ENCODE measurements around the gene NUP98. TPM values are rescaled to one million over a fixed set of nuclear protein-coding genes. Genes with fewer than 3 reads are reported as not detected.

Gene NUP98
- total RNA-seq, 1 donor from 2014 or later = 94.8 TPM

- no peak overlapping the region for H2AFZ ChIP-seq (replicated peaks)
- H3K4me3 ChIP-seq = no peak overlapping the region
- peaks cover 19% of the 10 kb centered on the region for H4K20me1 ChIP-seq (ENCODE audit: low read depth)
- no peaks in the 10 kb centered on the region for H3K36me3 ChIP-seq
- peaks cover 4% of the 10 kb centered on the region for H3K4me1 ChIP-seq
- peaks cover 28% of the 10 kb centered on the region for H3K79me2 ChIP-seq (ENCODE audit: low read depth)
- Mint-ChIP-seq H3K4me3 (no peak overlapping the region), H3K27ac (no peak overlapping the region), H3K4me1 (peaks cover 19% of the 10 kb centered on the region), H3K9me3 (no peaks in the 10 kb centered on the region), H3K36me3 (peaks cover 1% of the 10 kb centered on the region), H3K27me3 (ENCODE audit: insufficient read depth, low read depth) (no peaks in the 10 kb centered on the region)
- no peaks in the 10 kb centered on the region for H3K9me3 ChIP-seq (ENCODE audit: low read depth)
- TF ChIP-seq EZH2 (IDR thresholded peaks at IDR 0.05) (no peak), CTCF (IDR thresholded peaks at IDR 0.05) (no peak), EZH2phosphoT487 (IDR thresholded peaks at IDR 0.05) (no peak)
- H3F3A ChIP-seq (ENCODE audit: low read depth) = peaks cover 6% of the 10 kb centered on the region
- H3K27ac ChIP-seq = no peak overlapping the region
- H3K4me2 ChIP-seq = no peak overlapping the region
- H3K27me3 ChIP-seq = no peaks in the 10 kb centered on the region
- no peak for DNase-seq (ENCODE audit: low spot score)
- no peak overlapping the region for H3K9ac ChIP-seq
Observed at GRCh38 chr11:3843326-3843725, 46.0 kb upstream of the NUP98 start.

- peak overlapping the region; percentile 89 for H3K4me3 Mint-ChIP-seq
- no peaks in the 10 kb centered on the region for H3K9me3 Mint-ChIP-seq
- Histone ChIP-seq H3K79me2 (ENCODE audit: low read depth) (peaks cover 44% of the 10 kb centered on the region), H3K4me2 (peak overlapping the region; percentile 96), H2AFZ (replicated peaks) (peak overlapping the region; percentile 95), H3K27ac (no peak overlapping the region), H3K4me1 (peaks cover 7% of the 10 kb centered on the region), H3K27me3 (no peaks in the 10 kb centered on the region), H3K9me3 (ENCODE audit: low read depth) (no peaks in the 10 kb centered on the region), H3F3A (ENCODE audit: low read depth) (peaks cover 6% of the 10 kb centered on the region), H3K9ac (peak overlapping the region; percentile 41), H3K36me3 (no peaks in the 10 kb centered on the region), H4K20me1 (ENCODE audit: low read depth) (peaks cover 33% of the 10 kb centered on the region), H3K4me3 (peak overlapping the region; percentile 98)
- DNase-seq (ENCODE audit: low spot score) = peak; percentile 86
- H3K27ac Mint-ChIP-seq = no peak overlapping the region
- peaks cover 6% of the 10 kb centered on the region for H3K36me3 Mint-ChIP-seq
- H3K27me3 Mint-ChIP-seq (ENCODE audit: insufficient read depth, low read depth) = no peaks in the 10 kb centered on the region
- TF ChIP-seq EZH2 (IDR thresholded peaks at IDR 0.05) = no peak
- peak; percentile 80 for TF ChIP-seq CTCF (IDR thresholded peaks at IDR 0.05)
- H3K4me1 Mint-ChIP-seq = peaks cover 26% of the 10 kb centered on the region
Observed at GRCh38 chr11:3841426-3842350, 44.3 kb upstream of the NUP98 start.

GRCh38 chr11:3840870-3841425 is 43.6 kb upstream of the NUP98 start, which contains the start of gene RHOG:
TSS of gene RHOG (minus strand) at chr11:3840959. CDS start at chr11:3828138, 12,821 bp downstream.
- peaks cover 6% of the 10 kb centered on the region for H3K36me3 Mint-ChIP-seq
- no peak within 1 kb of the TSS for H3K27ac ChIP-seq

More at GRCh38 chr11:3840870-3841425, 43.6 kb upstream of the NUP98 start, which contains the start of gene RHOG:
- Histone ChIP-seq H3K4me1 (peaks cover 7% of the 10 kb centered on the region), H2AFZ (replicated peaks) (peak within 1 kb of the TSS; percentile 95), H3K27me3 (no peaks in the 10 kb centered on the region), H3K4me2 (peak within 1 kb of the TSS; percentile 96), H3K9ac (peak within 1 kb of the TSS; percentile 53), H3K36me3 (no peaks in the 10 kb centered on the region), H3K4me3 (peak within 1 kb of the TSS; percentile 98), H3K9me3 (ENCODE audit: low read depth) (no peaks in the 10 kb centered on the region), H3F3A (ENCODE audit: low read depth) (peaks cover 6% of the 10 kb centered on the region), H4K20me1 (ENCODE audit: low read depth) (peaks cover 38% of the 10 kb centered on the region), H3K79me2 (ENCODE audit: low read depth) (peaks cover 51% of the 10 kb centered on the region)
- Mint-ChIP-seq H3K4me3 (peak within 1 kb of the TSS; percentile 91), H3K27me3 (ENCODE audit: insufficient read depth, low read depth) (no peaks in the 10 kb centered on the region), H3K4me1 (peaks cover 26% of the 10 kb centered on the region), H3K27ac (peak within 1 kb of the TSS; percentile 27), H3K9me3 (no peaks in the 10 kb centered on the region)
- TF ChIP-seq EZH2 (IDR thresholded peaks at IDR 0.05) (no peak), CTCF (IDR thresholded peaks at IDR 0.05) (no peak), EZH2phosphoT487 (IDR thresholded peaks at IDR 0.05) (no peak)
- no peak for DNase-seq (ENCODE audit: low spot score)
